ENCODE data around the gene KLF6. TPM values are rescaled to one million over a fixed set of nuclear protein-coding genes. Genes with fewer than 3 reads are reported as not detected.

KLF6 gene
- total and polyA plus RNA-seq, 2 donors (not counting 1 experiment from before 2014, with no cell fraction given), result 175 to 921 TPM

DNA sequence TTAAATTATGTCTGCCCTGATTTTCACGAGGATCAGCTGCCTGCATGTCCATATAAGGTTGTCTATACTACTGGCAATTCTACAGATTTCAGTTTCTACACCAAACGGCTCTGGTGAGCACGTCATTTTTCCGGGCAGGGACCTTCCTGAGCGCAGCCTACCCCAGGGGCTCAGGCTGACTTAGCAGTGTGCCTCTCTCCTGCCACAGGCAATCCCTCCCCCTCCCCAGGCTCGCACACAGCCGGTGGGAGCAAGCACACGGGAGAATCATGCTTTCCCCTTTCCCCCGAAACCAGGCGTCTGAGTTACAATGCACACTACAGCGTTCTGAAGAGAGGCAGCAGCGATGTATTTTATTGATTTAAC is 1.7 kb downstream of the KLF6 start:
- Mint-ChIP-seq H3K27me3 (no peaks in the 10 kb centered on the region), H3K4me3 (peak overlapping the region; percentile 96), H3K4me1 (peaks cover 45% of the 10 kb centered on the region), H3K9me3 (ENCODE audit: insufficient read depth) (no peaks in the 10 kb centered on the region), H3K27ac (peak overlapping the region; percentile 96)
- TF ChIP-seq CTCF (IDR thresholded peaks at IDR 0.05) (no peak), EZH2 (IDR thresholded peaks at IDR 0.05; ENCODE audit: borderline replicate concordance, insufficient read depth, low read depth, low read length, poor library complexity, severe bottlenecking) (no peak)
- ChIA-PET CTCF (interaction anchor here (1.2 to 2.1 kb wide), 3 partner anchors 19 to 25 kb away, joined by 4 to 6 read pairs (median 5); no protein-coding TSS in a partner anchor), POLR2A (interaction anchor here (0.6 to 4.0 kb wide), 9 partner anchors 10 to 345 kb away, joined by 3 to 40 read pairs (median 4); no protein-coding TSS in a partner anchor)
- peak; percentile 80 for DNase-seq
- Histone ChIP-seq H3K79me2 (ENCODE audit: control insufficient read depth, insufficient read depth, low read length) (peaks cover 70% of the 10 kb centered on the region), H3K9ac (ENCODE audit: low read length) (peak overlapping the region; percentile 99), H3K4me1 (ENCODE audit: control insufficient read depth in 2 of 2, insufficient read depth in 2 of 2, low read length in 2 of 2) (peaks cover 38 to 45% of the 10 kb centered on the region in 2 donors), H3K27ac (ENCODE audit: low read length in 2 of 2) (peak overlapping the region; percentile 97 to 99), H4K20me1 (ENCODE audit: control insufficient read depth, insufficient read depth, low read length, poor library complexity, severe bottlenecking) (peaks cover 67% of the 10 kb centered on the region), H3K4me2 (replicated peaks; ENCODE audit: low read depth, low read length, poor library complexity, severe bottlenecking) (peak overlapping the region; percentile 82), H3K36me3 (replicated peaks in 1 of 2; ENCODE audit: control extremely low read depth in 1 of 2, control insufficient read depth in 1 of 2, extremely low read depth in 1 of 2, insufficient read depth in 2 of 2, low read length in 1 of 2) (peaks cover 2 to 39% of the 10 kb centered on the region in 2 experiments), H3K9me3 (ENCODE audit: control extremely low read depth in 1 of 3, control insufficient read depth in 2 of 3, insufficient read depth in 1 of 3, low read length in 2 of 3) (peaks cover 0 to 6% (median 0%) of the 10 kb centered on the region in 3 donors), H3K27me3 (replicated peaks in 1 of 4; ENCODE audit: control extremely low read depth in 1 of 4, control insufficient read depth in 3 of 4, insufficient read depth in 4 of 4, low read length in 3 of 4) (no peaks in the 10 kb centered on the region), H3K4me3 (ENCODE audit: control extremely low read depth in 1 of 5, extremely low read depth in 1 of 5, insufficient read depth in 1 of 5, low read depth in 2 of 5, low read length in 4 of 5) (peak overlapping the region; percentile 90 to 100 (median 98)), H2AFZ (ENCODE audit: insufficient read depth, low read depth, low read length, poor library complexity, severe bottlenecking) (no peak overlapping the region)
- peak; percentile 7 for ATAC-seq (ENCODE audit: low read depth)
- intact Hi-C loops (cut with micrococcal nuclease), result loop anchor here (1.0 to 10.0 kb wide), 4 partner anchors 46 to 608 kb away; partner anchors contain the start of gene PITRM1
- 1% methylated on average over 7 of the region's 12 CpGs for WGBS (ENCODE audit: insufficient coverage)
